CD14-positive monocyte (primary cell): ENCODE data around the gene ROBO1. TPM values are rescaled to one million over a fixed set of nuclear protein-coding genes. Genes with fewer than 3 reads are reported as not detected.

Experiments
- DNase-seq, 3 donors: peaks; one replicate each; pipeline ENCODE4 v3.0.0-alpha.2; 2011 to 2022
- H2AFZ ChIP-seq: 2 replicates; pipeline ENCODE4 v1.6.0; 2012; ENCODE audit warnings: mild to moderate bottlenecking, low read depth, low read length, inconsistent platforms; ENCODE audit not compliant: insufficient read depth, poor library complexity, severe bottlenecking
- H3K27ac ChIP-seq, 2 donors: 1 replicate in 1 of 2; 2 replicates in 1 of 2; pipeline ENCODE4 v1.5.1; 2012 to 2013; ENCODE audit warnings: low read length in 2 of 2, control low read depth in 1 of 2, inconsistent platforms in 1 of 2, low read depth in 1 of 2, mild to moderate bottlenecking in 1 of 2
- H3K27me3 ChIP-seq, 2 donors: one replicate each; pipeline versions ENCODE4 v1.6.0 to v1.6.1; 2011 to 2013; ENCODE audit warnings: low read length in 2 of 2; ENCODE audit not compliant: control insufficient read depth in 2 of 2, insufficient read depth in 2 of 2
- H3K36me3 ChIP-seq, 2 donors: replicated peaks in 1 of 2; 1 replicate in 1 of 2; 2 replicates in 1 of 2; pipeline versions ENCODE4 v1.5.1 to v1.6.1; 2012 to 2013; ENCODE audit warnings: low read length in 2 of 2, control low read depth in 1 of 2, inconsistent platforms in 1 of 2, mild to moderate bottlenecking in 1 of 2; ENCODE audit not compliant: insufficient read depth in 2 of 2, control insufficient read depth in 1 of 2
- H3K4me1 ChIP-seq, 2 donors: 1 replicate in 1 of 2; 2 replicates in 1 of 2; pipeline versions ENCODE4 v1.5.1 to v1.6.1; 2012 to 2013; ENCODE audit warnings: low read length in 2 of 2, control low read depth in 1 of 2, inconsistent platforms in 1 of 2, mild to moderate bottlenecking in 1 of 2, moderate library complexity in 1 of 2; ENCODE audit not compliant: insufficient read depth in 2 of 2, control insufficient read depth in 1 of 2
- H3K4me2 ChIP-seq: replicated peaks from 2 replicates; pipeline ENCODE3; 2012; ENCODE audit warnings: low read length, moderate library complexity, mild to moderate bottlenecking; ENCODE audit not compliant: poor library complexity, severe bottlenecking; ENCODE audit errors: extremely low read depth
- H3K4me3 ChIP-seq, 3 experiments: fragments of 200-600 bp in 1 of 3; sonication (generic) in 1 of 3; replicated peaks in 1 of 3; 1 replicate in 2 of 3; 2 replicates in 1 of 3; pipeline ENCODE4 v1.5.1; 2011 to 2013; ENCODE audit warnings: low read length in 3 of 3, mild to moderate bottlenecking in 3 of 3, control low read depth in 2 of 3, low read depth in 2 of 3, inconsistent platforms in 1 of 3, moderate library complexity in 1 of 3
- H3K79me2 ChIP-seq: 2 replicates; pipeline ENCODE4 v1.6.0; 2012; ENCODE audit warnings: mild to moderate bottlenecking, control low read depth, inconsistent platforms, low read length, moderate library complexity; ENCODE audit not compliant: insufficient read depth
- H3K9ac ChIP-seq: 2 replicates; pipeline ENCODE4 v1.6.0; 2017; ENCODE audit warnings: low read length, mild to moderate bottlenecking; ENCODE audit not compliant: insufficient read depth, poor library complexity, severe bottlenecking
- H3K9me3 ChIP-seq, 2 donors: replicated peaks in 1 of 2; 1 replicate in 1 of 2; 2 replicates in 1 of 2; pipeline versions ENCODE4 v1.5.1 to v1.6.1; 2012 to 2013; ENCODE audit warnings: low read length in 2 of 2, control low read depth in 1 of 2; ENCODE audit not compliant: control insufficient read depth in 1 of 2, insufficient read depth in 1 of 2
- H4K20me1 ChIP-seq: 2 replicates; pipeline ENCODE4 v1.6.0; 2012; ENCODE audit warnings: mild to moderate bottlenecking, low read length, control low read depth, moderate library complexity; ENCODE audit not compliant: insufficient read depth
- H3K27ac Mint-ChIP-seq, 7 donors: one replicate each; pipeline ENCODE4 v1.8.0; 2020; ENCODE audit warnings: mild to moderate bottlenecking in 7 of 7, mixed read lengths in 7 of 7, moderate library complexity in 6 of 7, inconsistent platforms in 2 of 7
- H3K27me3 Mint-ChIP-seq, 3 donors: one replicate each; pipeline ENCODE4 v1.8.0; 2021 to 2022; ENCODE audit warnings: low read depth in 3 of 3, mild to moderate bottlenecking in 3 of 3, mixed read lengths in 3 of 3, moderate library complexity in 3 of 3, inconsistent platforms in 1 of 3
- H3K36me3 Mint-ChIP-seq, 2 donors: one replicate each; pipeline ENCODE4 v1.8.0; 2020; ENCODE audit warnings: mixed read lengths in 2 of 2, inconsistent platforms in 1 of 2, mild to moderate bottlenecking in 1 of 2
- H3K4me1 Mint-ChIP-seq: one replicate; pipeline ENCODE4 v1.8.0; 2020; ENCODE audit warnings: mild to moderate bottlenecking, mixed read lengths
- H3K4me3 Mint-ChIP-seq, 2 donors: one replicate each; pipeline ENCODE4 v1.8.0; 2020; ENCODE audit warnings: mild to moderate bottlenecking in 2 of 2, mixed read lengths in 2 of 2, moderate library complexity in 1 of 2
- H3K9me3 Mint-ChIP-seq, 7 donors: one replicate each; pipeline ENCODE4 v1.8.0; 2020 to 2022; ENCODE audit warnings: mixed read lengths in 7 of 7, mild to moderate bottlenecking in 6 of 7, moderate library complexity in 6 of 7, inconsistent platforms in 2 of 7
- CTCF ChIP-seq: fragments of 200-600 bp; IDR thresholded peaks from one replicate; pipeline ENCODE4 v1.8.0; 2022; ENCODE audit warnings: antibody characterized with exemption, mild to moderate bottlenecking
- WGBS: methylation state at CpG from one replicate; pipeline ENCODE4 v1.1.5; 2013; ENCODE audit warnings: missing lambda C conversion rate; ENCODE audit not compliant: insufficient coverage; 5-methylcytosine and 5-hydroxymethylcytosine counted together
- intact Hi-C, 2 donors: fragments of 100-400 bp; cut with micrococcal nuclease; formaldehyde crosslinking; loops; one replicate each; pipeline versions ENCODE4 v1.15.0 to v1.15.1; 2023
- polyA plus RNA-seq, 3 donors: library from polyadenylated mRNA; depleted of rRNA in 1 of 3; unstranded in 2 of 3; stranded (reverse) in 1 of 3; fragments of 300-500 nt in 2 of 3; fragments of >200 nt in 1 of 3; fragmentation: Illumina TruSeq in 2 of 3; gene quantifications; 1 replicate in 2 of 3; 2 replicates in 1 of 3; pipeline ENCODE4 v1.2.3, GENCODE V29; 2012 to 2021

Gene ROBO1
- polyA plus RNA-seq, 3 donors: 0.09 to 0.10 TPM; not detected in 1

- H3K4me2 ChIP-seq: no peak overlapping the region
- H3K4me1 Mint-ChIP-seq: no peaks in the 10 kb centered on the region
- no peaks in the 10 kb centered on the region for H3K27me3 ChIP-seq
- H3K9ac ChIP-seq: no peak overlapping the region
- no peak overlapping the region for H3K4me3 Mint-ChIP-seq
- H3K27ac ChIP-seq: no peak overlapping the region
- H3K9me3 Mint-ChIP-seq: peaks cover 0 to 5% (median 0%) of the 10 kb centered on the region in 7 donors
- peaks cover 0 to 3% (median 0%) of the 10 kb centered on the region in 3 donors for H3K27me3 Mint-ChIP-seq
- H2AFZ ChIP-seq: no peak overlapping the region
- intact Hi-C loops: no loop called here
- no peaks in the 10 kb centered on the region for H3K9me3 ChIP-seq
- no peak for DNase-seq
- H3K4me3 ChIP-seq: no peak overlapping the region
- no peaks in the 10 kb centered on the region for H3K79me2 ChIP-seq
- H4K20me1 ChIP-seq: no peaks in the 10 kb centered on the region
- no peak for TF ChIP-seq CTCF
- H3K36me3 Mint-ChIP-seq: no peaks in the 10 kb centered on the region
- H3K27ac Mint-ChIP-seq: no peak overlapping the region
- no peaks in the 10 kb centered on the region for H3K36me3 ChIP-seq
- WGBS: 80% methylated on average over 2 of the region's 3 CpGs
- no peaks in the 10 kb centered on the region for H3K4me1 ChIP-seq
These were observed 656.3 kb downstream of the ROBO1 start for GRCh38 chr3:79111375-79112052.

GRCh38 chr3:79109754-79110153 lies 658.0 kb downstream of the ROBO1 start:
- Histone ChIP-seq H3K27ac (no peak overlapping the region), H3K27me3 (no peaks in the 10 kb centered on the region), H3K9ac (no peak overlapping the region), H3K9me3 (no peaks in the 10 kb centered on the region), H3K4me3 (no peak overlapping the region), H3K36me3 (no peaks in the 10 kb centered on the region), H4K20me1 (no peaks in the 10 kb centered on the region), H3K79me2 (no peaks in the 10 kb centered on the region), H3K4me2 (no peak overlapping the region), H3K4me1 (no peaks in the 10 kb centered on the region), H2AFZ (no peak overlapping the region)
- no peaks in the 10 kb centered on the region for H3K36me3 Mint-ChIP-seq
- intact Hi-C loops: no loop called here
- no CpG with 5 or more reads among the region's 2 CpGs for WGBS
- no peaks in the 10 kb centered on the region for H3K9me3 Mint-ChIP-seq
- no peak for DNase-seq
- H3K4me1 Mint-ChIP-seq: no peaks in the 10 kb centered on the region
- no peak for TF ChIP-seq CTCF
- H3K4me3 Mint-ChIP-seq: no peak overlapping the region
- H3K27ac Mint-ChIP-seq: no peak overlapping the region
- H3K27me3 Mint-ChIP-seq: peaks cover 0 to 1% (median 0%) of the 10 kb centered on the region in 3 donors
